PFSK-1 (cell line): ENCODE measurements around the gene CDKL4.

Source experiments
- FOXP2 ChIP-seq: optimal IDR thresholded peaks from 2 replicates; pipeline ENCODE3; 2011; ENCODE audit warnings: borderline replicate concordance, control low read depth, inconsistent platforms; ENCODE audit not compliant: insufficient read depth; ENCODE audit errors: extremely low read length, extremely low read depth
- POLR2AphosphoS5 ChIP-seq: IDR thresholded peaks from 2 replicates; pipeline ENCODE4 v1.6.1; 2012; ENCODE audit warnings: low read depth, mild to moderate bottlenecking, control low read depth, low read length, moderate library complexity
- REST ChIP-seq, 2 experiments: IDR thresholded peaks; 2 replicates each; pipeline versions ENCODE4 v1.6.1 to v1.8.0; 2011 to 2012; ENCODE audit warnings: low read depth in 2 of 2, low read length in 2 of 2, control low read depth in 1 of 2, inconsistent platforms in 1 of 2, mild to moderate bottlenecking in 1 of 2, moderate library complexity in 1 of 2; ENCODE audit not compliant: insufficient read depth in 1 of 2
- SIN3A ChIP-seq: IDR thresholded peaks from 2 replicates; pipeline ENCODE4 v1.6.1; 2012; ENCODE audit warnings: mild to moderate bottlenecking, low read length, moderate library complexity, borderline replicate concordance; ENCODE audit not compliant: insufficient read depth
- TAF1 ChIP-seq: IDR thresholded peaks from 2 replicates; pipeline ENCODE4 v1.6.1; 2012; ENCODE audit warnings: low read length, control low read depth, borderline replicate concordance; ENCODE audit not compliant: insufficient read depth

- no peak for TF ChIP-seq POLR2AphosphoS5
- TF ChIP-seq REST (IDR thresholded peaks at IDR 0.05; ENCODE audit: insufficient read depth in 1 of 2, low read depth in 2 of 2, low read length in 2 of 2), result no peak
- no peak for TF ChIP-seq TAF1
- no peak for TF ChIP-seq SIN3A
- no peak for TF ChIP-seq FOXP2
Observed at GRCh38 chr2:39221459-39221858, 22.3 kb downstream of the CDKL4 start.
